ENCODE measurements around the gene UCP3.
A peak's percentile ranks its signal among the peaks of the same experiment; 100 is the strongest.

UCP3 gene

DNA sequence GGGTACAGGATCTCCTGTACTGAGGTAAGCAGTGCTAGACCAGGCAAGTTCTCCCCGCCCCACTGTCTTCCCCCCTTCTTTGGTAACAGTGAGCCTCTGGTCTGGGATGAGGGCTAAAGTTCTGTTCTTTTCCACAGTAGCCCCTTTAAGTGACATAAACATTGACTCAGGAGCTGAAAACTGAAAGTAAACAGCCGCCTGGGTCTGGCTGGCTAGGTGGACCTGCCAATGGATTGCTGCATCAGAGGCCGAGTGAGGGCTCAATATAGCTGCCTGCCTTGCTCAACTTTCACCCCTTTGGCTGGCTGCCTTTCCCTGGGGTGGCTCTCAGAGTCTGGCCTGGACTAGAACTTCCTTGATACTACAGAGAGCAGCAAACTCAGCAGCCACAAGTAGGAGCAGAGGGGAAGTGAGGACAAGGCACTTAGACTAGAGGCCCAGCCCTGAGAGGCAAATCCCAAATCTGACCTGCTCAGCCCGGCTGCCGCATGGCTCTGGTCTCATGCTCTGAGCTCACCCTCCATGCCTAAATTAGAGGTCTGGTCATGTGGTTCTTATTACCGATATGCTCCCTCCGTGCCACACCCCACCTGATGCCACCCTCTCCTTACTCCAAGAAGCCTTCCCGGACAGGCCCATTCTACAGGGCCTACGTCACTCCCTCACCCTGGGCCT is 9.6 kb upstream of the UCP3 start:
- DNase-seq = no peak

DNA sequence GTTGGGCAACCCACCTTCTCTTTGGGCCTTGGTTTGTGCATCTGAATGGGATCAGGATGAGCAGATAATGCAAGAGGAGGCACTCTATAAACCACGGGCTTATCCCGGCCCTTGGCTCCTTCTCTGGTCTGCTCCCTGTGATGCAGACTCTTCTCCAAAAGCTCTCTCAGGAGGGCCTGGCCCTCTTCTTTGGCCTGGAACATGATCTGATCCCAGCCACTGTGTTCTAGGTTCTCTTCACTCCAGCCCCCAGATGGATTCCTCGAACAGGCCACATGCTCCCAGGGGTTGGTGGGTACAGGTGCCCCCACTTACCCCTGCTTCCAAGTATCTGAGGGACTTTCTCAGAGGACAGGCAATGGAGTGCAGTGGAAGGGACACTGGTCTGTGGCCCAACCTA is 8.7 kb upstream of the UCP3 start:
- DNase-seq = no peak

DNA sequence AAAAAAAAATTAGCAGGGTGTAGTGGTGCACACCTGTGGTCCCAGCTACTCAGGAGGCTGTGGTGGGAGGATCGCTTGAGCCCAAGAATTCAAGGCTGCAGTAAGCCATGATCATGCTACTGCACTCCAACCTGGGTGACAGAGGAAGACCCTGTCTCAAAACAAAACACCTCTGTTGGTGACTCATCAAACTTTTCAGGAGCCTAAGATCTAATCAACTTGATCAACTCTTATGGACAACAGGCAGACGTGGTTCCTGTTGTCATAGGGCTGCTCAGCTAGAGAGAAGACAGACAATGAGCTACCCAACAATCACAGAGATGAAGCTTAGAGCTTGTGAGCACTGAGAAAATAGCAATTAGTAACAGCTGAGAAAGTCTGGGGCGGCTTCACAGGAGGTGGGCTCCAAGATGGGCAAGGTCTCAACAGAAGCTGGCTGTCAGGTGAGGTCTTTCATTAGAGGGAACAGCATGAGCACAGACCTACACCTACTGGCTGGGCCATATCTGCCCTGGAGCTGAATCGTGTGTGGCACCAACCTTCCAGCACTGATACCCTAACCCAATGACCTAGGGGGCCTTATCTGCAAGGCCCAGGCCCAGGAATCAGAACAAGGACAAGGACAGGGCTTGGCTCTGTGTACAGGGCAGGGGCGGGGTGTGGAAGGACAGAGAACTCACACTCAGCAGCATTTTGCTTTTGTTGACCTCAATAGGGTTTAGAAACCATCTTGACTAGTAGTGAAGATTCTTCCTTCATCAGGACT is 7.2 kb upstream of the UCP3 start:
- DNase-seq = no peak

DNA sequence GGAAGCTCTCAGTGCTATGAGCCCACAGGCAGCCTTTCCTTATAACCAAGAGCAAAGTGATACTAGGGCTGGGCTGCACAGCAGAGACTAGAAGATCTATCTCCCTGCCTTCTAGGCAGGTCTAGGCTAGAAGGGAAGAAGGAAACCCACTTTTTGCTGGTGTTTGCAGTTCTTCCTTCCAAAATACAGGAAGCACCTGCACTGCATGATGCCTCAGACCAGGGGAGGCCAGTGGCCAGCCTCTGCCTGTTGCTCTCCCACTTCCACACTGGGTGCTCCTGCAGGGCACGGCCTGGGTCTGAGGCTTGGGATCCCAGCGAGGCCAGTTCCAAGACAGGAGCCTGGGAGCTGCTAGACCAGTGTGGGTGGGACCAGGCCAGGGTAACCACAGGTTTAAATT is 6.0 kb upstream of the UCP3 start:
- DNase-seq = no peak

DNA sequence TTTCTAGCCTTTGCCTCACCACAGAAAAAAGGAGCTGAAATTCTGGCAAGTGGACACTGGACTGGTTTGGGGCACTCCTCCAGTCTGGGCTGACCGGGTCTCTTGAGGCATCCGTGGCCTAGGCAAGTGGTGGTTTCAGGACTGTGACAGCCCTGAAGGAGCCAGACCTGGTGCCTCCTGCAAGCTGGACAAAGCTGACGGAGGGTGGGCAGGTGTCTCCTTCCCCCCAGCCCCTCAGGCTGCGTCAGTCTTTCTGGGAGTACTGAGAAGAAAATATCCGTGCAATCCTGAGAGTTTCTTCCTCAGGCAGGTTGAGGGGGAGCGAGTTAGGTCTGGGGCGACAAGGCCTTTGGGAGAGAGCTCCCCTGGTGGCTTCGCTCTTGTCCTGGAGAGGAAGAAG is 4.3 kb upstream of the UCP3 start:
- no peak for DNase-seq

DNA sequence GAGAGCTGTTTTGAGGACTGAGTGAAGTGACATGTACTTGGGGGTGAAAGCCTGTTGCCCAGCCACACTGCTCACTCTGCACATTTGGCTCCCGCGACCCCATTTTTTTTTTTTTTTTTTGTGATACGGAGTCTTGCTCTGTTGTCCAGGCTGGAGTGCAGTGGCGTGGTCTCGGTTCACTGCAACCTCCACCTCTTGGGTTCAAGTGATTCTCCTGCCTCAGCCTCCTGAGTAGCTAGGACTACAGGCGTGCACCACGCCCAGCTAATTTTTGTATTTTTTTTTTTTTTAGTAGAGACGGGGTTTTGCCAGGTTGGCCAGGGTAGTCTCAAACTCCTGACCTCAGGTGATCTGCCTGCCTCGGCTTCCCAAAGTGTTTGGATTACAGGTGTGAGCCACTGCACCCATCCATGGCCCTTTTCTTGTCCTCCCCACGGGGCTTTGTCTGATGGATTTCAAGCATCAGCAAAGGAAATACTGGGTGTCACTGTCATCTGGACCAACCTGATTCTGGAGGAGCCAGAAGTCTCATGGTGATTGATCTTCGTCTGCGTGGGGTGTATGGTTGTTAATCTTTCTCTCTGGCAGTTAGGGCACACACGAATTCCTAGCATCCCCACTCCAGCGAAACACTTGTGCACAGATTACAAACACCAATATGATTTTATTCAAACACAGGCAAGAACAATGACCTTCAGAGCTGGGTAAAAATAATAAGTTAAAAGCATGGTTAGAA is 3.4 kb upstream of the UCP3 start:
- no peak for DNase-seq

DNA sequence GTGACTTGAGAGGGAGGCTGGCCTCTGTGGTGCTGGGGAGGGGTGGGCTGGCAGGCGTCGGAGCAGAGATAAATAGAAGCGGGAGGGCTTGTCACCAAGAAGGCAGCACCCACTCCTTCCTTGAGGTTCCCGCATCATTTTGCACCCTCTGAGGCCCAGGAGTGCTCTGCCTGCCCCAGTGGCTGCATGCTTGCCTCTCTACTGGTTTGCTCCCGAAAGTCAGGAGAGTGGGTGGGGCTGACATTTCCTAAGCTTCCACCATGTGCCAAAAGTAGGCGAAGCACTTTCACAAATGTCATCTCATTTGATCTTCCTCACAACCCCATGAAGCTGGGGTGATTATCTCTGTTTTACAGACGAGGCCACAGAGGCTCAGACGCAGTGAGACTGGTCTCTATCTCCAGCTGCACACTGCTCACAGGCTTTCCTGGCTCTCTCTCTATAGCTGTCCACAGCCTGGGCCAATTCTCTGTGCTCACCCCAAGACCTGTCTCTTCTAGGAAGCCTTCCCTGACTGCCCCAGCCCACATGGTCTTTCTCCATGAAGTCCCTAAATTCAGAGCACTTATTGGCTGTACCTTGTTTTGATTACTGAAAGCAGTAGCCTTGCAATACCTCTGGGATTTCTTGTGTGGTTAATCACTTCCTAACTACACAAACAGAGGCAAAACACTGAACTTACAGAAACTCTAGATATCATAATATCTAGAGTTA is 2.6 kb upstream of the UCP3 start:
- no peak for DNase-seq

DNA sequence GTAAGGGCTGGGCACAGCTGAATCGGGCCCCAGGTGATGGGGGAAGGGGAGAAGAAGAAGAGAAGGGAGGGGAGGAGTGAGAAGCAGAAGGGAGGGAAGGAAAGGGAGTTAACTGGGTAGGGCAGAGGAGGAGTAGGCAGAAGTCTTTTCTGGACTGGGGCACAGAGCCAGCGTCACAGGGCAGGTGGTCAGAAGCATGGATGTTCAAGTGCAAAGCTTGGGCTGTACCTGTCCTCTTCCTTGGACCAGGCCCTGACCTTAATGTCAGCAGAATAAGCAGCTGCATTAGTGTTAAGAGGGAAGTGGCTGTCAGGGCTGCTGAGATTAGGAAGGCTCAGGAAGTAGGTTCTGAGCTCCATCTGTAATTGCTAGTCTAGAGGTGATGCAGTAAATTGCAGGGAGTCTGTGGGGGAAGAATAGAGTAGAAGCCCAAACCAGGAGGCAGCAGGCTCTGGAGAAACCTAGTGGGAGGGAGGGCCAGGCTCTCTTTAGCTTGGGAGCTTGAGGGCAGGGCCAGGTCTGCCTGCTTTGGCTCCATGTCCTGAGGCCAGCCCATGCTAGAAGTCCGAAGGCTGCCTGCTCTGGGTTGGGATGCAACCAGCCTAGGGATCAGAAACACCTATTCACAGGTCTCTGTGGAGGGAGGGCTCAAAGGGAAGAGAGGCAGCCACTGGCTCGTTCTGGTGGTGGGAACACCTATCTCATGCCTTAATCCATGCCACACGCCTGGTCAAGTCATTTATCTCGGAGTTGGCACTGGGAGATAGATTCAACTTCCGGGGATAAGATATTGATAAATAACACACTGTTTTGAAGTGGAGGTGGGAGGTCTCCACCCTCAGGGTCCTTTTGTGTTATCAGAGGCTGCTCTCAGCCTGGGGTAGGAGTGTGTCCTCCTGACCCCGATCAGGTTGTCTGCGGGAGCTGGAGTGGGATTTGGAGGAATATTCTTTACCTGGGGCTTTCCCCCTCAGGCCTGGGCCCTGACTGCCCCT is 1.7 kb upstream of the UCP3 start:
- no peak for DNase-seq

DNA sequence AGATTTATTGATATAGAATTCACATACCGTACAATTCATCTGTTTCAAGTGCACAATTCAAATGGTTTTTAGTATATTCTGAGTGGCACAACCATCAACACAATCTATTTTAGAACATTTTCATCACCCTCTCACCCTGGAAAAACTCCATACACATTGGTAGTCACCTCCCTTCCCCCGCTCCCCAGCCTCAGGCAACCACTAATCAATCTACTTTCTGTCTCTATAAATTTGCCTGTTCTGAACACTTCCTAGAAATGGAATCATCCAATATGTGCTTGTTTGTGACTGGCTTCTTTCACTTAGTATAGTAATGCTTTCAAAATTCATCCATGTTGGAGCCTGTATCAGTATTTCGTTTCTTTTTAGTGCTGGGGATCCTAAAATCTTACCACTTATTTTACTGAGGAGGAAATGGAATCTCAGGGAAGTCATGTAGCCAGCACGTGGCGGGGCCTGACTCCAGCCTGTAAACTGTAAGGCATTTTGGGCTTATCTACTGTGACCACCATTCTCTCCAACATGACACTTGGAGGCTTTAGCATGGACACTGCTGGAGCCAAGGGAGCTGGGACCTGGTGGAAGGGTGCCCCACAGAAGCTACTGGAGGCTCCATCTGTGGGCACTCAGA is 905 bp upstream of the UCP3 start:
- no peak for DNase-seq

DNA sequence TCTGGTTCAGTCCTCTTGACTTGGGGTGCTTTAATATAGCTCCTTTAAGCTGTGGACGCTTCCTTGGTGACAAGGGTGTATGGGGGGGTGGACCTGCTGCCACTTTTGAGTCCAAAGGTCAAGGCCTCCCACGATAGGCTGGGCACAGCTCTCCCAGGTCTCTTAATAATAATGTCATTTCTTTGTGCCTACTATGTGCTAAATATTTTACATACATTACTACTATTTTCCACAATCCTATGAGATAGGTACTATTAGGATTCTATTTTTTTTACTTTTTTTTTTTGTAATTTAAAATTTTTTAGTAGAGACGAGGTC is 304 bp upstream of the UCP3 start:
- DNase-seq = no peak

DNA sequence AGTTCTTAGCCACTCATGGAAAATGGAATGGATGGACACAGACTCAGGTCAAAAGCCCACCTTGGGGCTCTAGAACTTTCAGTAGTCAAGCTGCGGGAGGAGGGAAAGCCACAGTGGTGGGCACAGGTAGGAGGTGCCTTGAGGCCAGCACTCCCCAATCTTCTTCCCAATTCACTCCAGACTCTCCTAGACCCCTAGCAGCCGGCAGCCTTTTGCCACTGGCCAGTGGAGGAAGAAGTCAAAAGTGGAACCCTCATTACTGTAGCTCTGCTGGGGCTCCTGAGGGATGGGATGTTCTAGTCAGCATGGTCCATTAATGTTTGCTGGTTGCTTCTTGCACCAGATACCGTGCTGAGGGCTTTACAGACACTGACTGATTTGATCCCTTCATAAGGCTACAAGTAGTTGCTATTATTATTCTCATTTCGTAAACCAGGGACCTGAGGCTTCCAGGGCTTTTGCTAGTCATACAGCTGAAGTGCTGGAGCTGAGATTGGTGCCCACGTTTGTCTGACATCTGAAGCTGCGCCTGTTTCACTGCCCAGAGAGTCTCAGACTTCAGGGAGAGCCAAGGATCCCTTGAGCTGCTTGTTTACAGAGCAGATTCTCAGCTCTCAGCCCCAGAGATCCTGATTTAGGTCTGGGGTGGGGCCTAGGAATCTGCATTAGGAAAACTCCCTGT is 1.1 kb downstream of the UCP3 start:
- no peak for DNase-seq

DNA sequence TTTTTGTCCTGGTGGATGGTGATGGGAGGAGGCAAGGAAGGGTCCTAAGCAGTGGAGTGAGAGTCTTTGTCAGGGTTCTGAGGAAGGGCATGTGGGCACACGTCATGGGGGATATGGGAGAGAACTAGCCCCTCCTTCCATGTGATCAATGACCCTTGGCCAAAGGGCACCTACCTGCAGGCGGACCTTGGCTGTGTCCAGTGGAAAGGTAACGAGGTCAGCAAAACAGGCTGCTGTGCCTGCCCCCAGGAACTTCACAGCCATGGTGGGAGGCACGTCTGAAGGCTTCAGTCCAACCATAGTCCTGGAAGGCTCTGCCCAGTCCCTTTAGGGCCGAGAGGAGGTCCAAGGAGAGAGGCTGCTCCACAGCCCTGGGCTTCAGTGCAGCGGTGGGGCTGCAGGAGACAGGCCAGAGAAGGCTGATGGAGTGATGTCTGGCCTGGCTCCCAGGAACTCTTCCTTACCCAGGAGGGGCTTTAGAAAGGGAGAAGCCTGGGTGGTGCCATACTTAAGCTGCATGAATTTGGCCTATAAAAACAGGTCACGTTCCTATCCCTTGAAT is 2.1 kb downstream of the UCP3 start:
- no peak for DNase-seq

DNA sequence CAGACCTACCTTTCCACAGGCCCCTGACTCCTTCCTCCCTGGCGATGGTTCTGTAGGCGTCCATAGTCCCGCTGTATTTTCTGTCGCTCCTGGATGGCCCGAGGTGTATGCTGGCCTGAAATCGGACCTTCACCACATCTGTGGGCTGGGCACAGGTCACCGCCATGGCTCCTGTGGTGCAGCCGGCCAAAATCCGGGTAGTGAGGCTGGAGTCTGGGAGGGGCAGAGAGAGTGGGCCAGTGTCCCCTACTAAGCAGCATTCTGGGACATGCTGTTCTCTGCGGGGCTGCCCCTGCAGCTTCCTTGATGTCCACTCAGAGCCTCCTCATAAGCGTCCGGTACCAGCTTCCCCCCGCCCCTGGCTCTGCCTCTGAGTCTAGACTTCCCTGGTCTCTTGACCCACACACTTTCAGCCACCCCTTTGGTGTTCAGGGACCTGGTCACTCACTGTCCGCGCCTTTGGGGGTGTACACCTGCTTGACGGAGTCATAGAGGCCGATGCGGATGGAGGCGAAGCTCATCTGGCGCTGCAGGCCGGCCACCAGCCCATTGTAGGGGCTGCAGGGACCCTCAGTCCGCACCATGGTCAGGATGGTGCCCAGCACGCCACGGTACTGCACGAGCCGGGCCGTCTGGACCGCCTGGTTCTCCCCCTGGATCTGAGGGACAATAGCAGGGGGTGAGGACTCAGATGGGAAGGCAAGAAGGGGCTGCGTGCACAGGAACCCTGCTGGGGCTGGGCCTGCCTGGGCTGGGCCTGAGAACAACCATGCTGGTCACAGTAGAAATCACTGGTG is 3.0 kb downstream of the UCP3 start:
- no peak for DNase-seq

DNA sequence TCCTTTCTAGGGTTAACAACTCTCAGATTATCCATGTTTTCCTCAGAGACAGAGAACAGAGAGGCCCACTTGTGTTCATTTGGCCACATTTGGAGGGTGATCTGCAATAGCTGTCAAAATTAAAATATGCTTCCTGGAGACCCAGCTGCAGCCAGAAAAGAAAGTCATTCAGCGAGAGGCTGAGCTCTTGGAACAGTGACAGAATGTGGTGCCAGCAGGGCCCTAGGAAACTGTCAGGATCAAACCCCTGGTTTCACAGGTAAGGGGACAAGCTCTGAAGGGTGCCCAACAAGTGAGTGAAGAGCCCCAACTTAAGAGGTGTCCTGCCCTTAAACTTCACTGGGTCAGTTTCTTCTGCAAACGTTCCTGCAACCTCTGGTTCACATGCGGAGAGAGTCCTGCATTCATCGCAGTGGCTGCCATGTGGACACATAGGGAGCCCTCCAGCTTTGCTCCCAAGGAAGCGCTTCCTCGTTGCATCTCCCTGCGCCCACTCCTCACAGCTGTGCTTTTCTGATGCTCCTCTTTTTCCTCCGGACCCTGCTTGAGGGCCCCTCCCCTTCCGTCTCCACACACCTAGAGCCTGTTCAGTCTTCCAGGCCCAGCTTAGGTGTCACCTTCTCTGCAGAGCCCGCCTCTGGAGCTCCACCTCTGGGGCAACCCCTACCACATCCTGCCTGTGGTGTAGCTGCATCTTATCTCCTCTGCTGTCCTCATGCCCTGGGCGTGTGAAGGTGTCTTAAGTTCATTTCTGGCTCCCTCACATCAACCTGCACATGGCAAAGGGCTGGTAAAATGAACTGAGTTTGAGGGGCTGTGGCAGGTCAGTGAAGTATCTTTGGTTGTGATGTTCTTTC is 3.9 kb downstream of the UCP3 start:
- DNase-seq = no peak

DNA sequence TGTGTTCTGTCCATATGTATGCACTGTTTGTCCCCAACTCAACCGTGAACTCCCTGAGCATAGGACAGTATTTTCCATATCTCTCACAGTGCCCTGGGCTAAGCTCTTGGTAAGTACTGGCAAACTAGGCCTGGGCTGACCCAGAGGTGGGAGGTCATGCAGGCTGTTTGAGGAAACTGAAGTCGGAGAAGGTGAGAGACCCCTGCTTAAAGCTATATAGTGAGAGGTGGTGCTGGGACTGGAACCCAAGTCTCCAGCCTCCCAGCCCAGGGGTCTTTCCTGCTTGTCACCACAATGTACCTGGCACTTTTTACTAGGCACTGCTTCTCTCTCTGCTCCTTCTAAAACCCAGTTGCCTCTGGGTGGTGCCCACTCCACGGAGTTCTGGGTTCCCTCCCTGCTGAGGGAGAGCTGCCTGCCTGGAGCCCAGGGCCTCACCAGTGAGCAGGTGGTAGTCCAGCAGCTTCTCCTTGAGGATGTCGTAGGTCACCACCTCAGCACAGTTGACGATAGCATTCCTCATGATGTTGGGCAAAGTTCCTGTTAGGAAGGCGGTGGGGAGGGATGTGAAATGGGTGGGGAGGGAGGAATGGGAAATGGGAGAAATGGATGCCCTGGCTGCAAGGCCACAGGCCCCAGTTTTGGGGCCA is 4.7 kb downstream of the UCP3 start:
- DNase-seq = no peak

DNA sequence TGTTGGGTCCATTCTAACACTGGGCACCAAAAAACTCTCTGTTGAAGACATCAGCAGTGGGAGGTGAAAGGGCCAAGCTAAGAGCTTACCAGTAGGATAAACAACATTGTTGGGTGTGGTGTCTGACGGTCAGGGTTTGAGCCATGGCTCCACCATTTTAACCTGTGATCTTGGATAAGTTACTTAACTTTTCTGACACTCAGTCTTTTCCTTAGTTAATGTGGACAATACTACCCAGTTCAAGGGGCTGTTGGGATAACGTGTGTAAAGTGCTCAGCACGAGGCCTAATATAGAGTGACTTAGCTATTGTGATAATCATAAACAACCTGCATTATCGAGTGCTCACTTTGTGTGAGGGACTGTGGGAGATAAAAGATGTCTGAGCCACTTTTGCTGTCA is 6.1 kb downstream of the UCP3 start:
- no peak for DNase-seq

DNA sequence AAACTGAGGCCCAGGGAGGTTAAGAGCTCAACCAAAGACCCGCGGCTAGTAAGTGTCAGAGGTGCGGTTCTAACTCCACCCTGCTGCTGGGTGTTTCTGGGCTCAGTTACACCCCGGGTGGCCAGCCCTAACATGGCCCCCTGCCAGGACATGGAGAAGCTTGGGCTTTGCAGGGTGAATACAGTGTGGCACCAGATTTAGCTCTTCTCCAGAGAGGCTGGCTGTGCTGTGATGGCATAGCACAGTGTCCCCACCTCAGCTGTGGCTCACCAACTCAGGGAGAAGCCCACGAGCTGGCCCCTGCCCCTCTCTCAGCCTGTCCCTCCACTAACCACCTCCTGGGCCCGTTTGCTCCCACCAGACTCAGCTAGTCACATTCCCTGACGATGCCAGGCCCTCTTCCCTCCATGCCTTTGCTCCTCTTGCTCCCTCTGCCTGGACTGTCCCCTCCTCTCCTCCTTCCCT is 7.0 kb downstream of the UCP3 start:
- peak; percentile 4 for DNase-seq

Data from NCI-H345 (cell line).